T-helper 17 cell (primary cell): ENCODE data around the gene FAH. TPM values are rescaled to one million over a fixed set of nuclear protein-coding genes. Genes with fewer than 3 reads are reported as not detected.
A peak's percentile ranks its signal among the peaks of the same experiment; 100 is the strongest.

Experiments
- ATAC-seq: fragments of 150-1000 bp; cut with Tn5 transposase; 2 replicates; pipeline ENCODE4 v1.10.0; 2021; ENCODE audit warnings: mild to moderate bottlenecking, moderate library complexity
- DNase-seq, 3 donors: peaks; one replicate each; pipeline versions ENCODE4 v3.0.0 to v3.0.0-alpha.2; 2020 to 2021
- H3K9me3 ChIP-seq: one replicate; pipeline ENCODE4 v1.7.0; 2013; ENCODE audit warnings: low read length, mild to moderate bottlenecking; ENCODE audit not compliant: control insufficient read depth, poor library complexity, severe bottlenecking
- H3K27ac Mint-ChIP-seq: one replicate; pipeline ENCODE4 v1.8.0; 2022; ENCODE audit warnings: mild to moderate bottlenecking, moderate library complexity, mixed read lengths
- H3K27me3 Mint-ChIP-seq: one replicate; pipeline ENCODE4 v1.8.0; 2022; ENCODE audit warnings: mixed read lengths
- H3K36me3 Mint-ChIP-seq: one replicate; pipeline ENCODE4 v1.8.0; 2022; ENCODE audit warnings: low read depth, mixed read lengths
- H3K4me1 Mint-ChIP-seq: one replicate; pipeline ENCODE4 v1.8.0; 2022; ENCODE audit warnings: mild to moderate bottlenecking, mixed read lengths
- H3K4me3 Mint-ChIP-seq: one replicate; pipeline ENCODE4 v1.8.0; 2022; ENCODE audit warnings: mild to moderate bottlenecking, moderate library complexity, mixed read lengths
- total RNA-seq, 4 donors: library from RNA in 2 of 4; stranded (reverse) in 2 of 4; gene quantifications; one replicate each; pipeline ENCODE4 v1.2.3 and lab custom pipeline; 2022 to 2026

Gene FAH
- total RNA-seq, 2 donors from 2014 or later = 5.2 to 16.3 TPM

GRCh38 chr15:80217327-80217900 lies 64.6 kb downstream of the FAH start:
- H3K27me3 Mint-ChIP-seq = peaks cover 13% of the 10 kb centered on the region
- no peaks in the 10 kb centered on the region for H3K9me3 ChIP-seq
- H3K36me3 Mint-ChIP-seq = peaks cover 5% of the 10 kb centered on the region
- H3K4me1 Mint-ChIP-seq = no peaks in the 10 kb centered on the region
- no peak for DNase-seq
- no peak for ATAC-seq
- H3K4me3 Mint-ChIP-seq = no peak overlapping the region
- no peak overlapping the region for H3K27ac Mint-ChIP-seq

- H3K4me3 Mint-ChIP-seq = no peak overlapping the region
- H3K36me3 Mint-ChIP-seq = no peaks in the 10 kb centered on the region
- H3K27ac Mint-ChIP-seq = no peak overlapping the region
- no peaks in the 10 kb centered on the region for H3K9me3 ChIP-seq
- DNase-seq (no peak), ATAC-seq (no peak)
- H3K4me1 Mint-ChIP-seq = no peaks in the 10 kb centered on the region
- peaks cover 23% of the 10 kb centered on the region for H3K27me3 Mint-ChIP-seq
Measured at GRCh38 chr15:80219955-80220354, 67.2 kb downstream of the FAH start.

DNA sequence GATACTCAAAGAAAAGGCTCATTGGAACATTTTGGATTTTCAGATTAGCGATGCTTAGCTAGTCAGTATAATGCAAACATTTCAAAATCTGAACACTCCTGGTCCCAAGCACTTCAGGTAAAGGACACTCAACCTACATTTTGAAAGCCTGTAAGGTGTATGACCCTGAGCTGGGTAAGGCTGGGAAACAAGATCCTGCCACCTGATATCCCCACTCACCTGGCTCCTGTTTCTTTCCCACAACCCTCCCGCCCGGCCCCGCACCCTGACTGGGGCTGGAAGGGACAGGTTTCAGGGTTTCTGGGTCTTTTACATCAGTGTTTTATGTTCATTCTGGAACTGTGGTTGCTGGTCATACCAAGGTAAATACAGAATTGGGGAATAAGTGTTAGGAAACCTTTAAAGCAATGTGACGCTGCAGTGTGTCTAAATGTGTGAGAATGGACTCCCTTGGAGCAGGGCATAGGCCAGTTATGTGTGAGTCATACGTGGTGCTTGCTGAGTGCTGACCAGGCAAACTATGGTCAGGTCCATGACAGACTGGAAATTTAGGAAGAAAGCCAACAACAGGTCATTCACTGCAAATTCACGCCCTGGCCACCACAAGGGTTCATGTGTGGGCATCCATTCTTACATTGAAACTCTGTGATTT lies 76.3 kb downstream of the FAH start:
- DNase-seq (no peak), ATAC-seq (no peak)
- Mint-ChIP-seq H3K27ac (no peak overlapping the region), H3K27me3 (peaks cover 74% of the 10 kb centered on the region), H3K4me3 (no peak overlapping the region), H3K36me3 (peaks cover 4% of the 10 kb centered on the region), H3K4me1 (no peaks in the 10 kb centered on the region)
- no peaks in the 10 kb centered on the region for H3K9me3 ChIP-seq

GRCh38 chr15:80231371-80231770 lies 78.6 kb downstream of the FAH start:
- no peak overlapping the region for H3K27ac Mint-ChIP-seq
- no peaks in the 10 kb centered on the region for H3K4me1 Mint-ChIP-seq
- H3K27me3 Mint-ChIP-seq = peaks cover 66% of the 10 kb centered on the region
- no peaks in the 10 kb centered on the region for H3K36me3 Mint-ChIP-seq
- no peaks in the 10 kb centered on the region for H3K9me3 ChIP-seq
- no peak for DNase-seq
- H3K4me3 Mint-ChIP-seq = no peak overlapping the region
- no peak for ATAC-seq

- no peak for ATAC-seq
- H3K9me3 ChIP-seq = no peaks in the 10 kb centered on the region
- Mint-ChIP-seq H3K27me3 (peaks cover 47% of the 10 kb centered on the region), H3K4me1 (no peaks in the 10 kb centered on the region), H3K27ac (no peak overlapping the region), H3K4me3 (no peak overlapping the region), H3K36me3 (no peaks in the 10 kb centered on the region)
- DNase-seq = no peak
Measured at GRCh38 chr15:80233581-80233980, 80.8 kb downstream of the FAH start.

DNA sequence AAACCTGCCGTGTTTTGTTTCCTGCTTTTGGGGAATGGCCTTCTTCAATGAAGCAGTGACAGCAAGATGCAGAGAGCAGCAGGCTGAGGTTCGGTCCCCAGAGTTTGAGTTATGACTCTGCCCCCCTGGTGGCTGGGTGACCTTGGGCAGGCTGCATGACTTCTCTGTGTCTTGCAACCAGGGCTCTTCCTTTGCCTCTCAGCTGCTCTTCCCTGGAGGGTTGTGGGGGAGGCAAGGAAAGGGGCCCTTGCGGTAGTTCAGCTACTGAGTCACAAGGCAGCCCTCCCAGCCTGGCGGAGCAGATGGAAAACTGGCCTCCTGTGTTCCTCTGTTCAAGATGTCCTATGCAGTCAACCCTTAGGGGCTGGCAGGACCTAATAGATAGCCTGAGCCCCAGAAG lies 82.1 kb downstream of the FAH start:
- DNase-seq (peak in 1 of 3 donors; percentile 17), ATAC-seq (no peak)
- no peaks in the 10 kb centered on the region for H3K36me3 Mint-ChIP-seq
- peaks cover 45% of the 10 kb centered on the region for H3K27me3 Mint-ChIP-seq
- no peak overlapping the region for H3K27ac Mint-ChIP-seq
- no peaks in the 10 kb centered on the region for H3K9me3 ChIP-seq
- no peak overlapping the region for H3K4me3 Mint-ChIP-seq
- H3K4me1 Mint-ChIP-seq = no peaks in the 10 kb centered on the region

Other genes with a start within 250 kb of the FAH start
- 10 to 100 TPM; 23.3 to 27.0 TPM for gene BCL2A1, start 181.8 kb upstream of the FAH start, total RNA-seq
- gene ZFAND6, start 93.3 kb upstream of the FAH start, total RNA-seq = 10 to 100 TPM; 85.5 to 91.6 TPM
- gene CTXND1, start 99.2 kb downstream of the FAH start, total RNA-seq = not detected